Thyroid gland (tissue), 4 donors: ENCODE results near the gene RGPD8.

ENCODE experiments used
- CTCF ChIP-seq, 6 experiments: fragments of 200-600 bp in 3 of 6; fragments of 450-650 bp in 3 of 6; sonication (generic) in 3 of 6; IDR thresholded peaks; one replicate each; pipeline ENCODE4 v1.5.1; 2016 to 2019; ENCODE audit warnings: antibody characterized with exemption in 6 of 6, mild to moderate bottlenecking in 2 of 6, inconsistent platforms in 1 of 6, moderate library complexity in 1 of 6
- POLR2A ChIP-seq, 2 donors: fragments of 450-650 bp; IDR thresholded peaks; one replicate each; pipeline ENCODE4 v1.6.1; 2017; ENCODE audit warnings: antibody characterized with exemption in 2 of 2, mild to moderate bottlenecking in 2 of 2, moderate library complexity in 1 of 2

GRCh38 chr2:112465382-112465781 lies 31.9 kb upstream of the RGPD8 start:
- TF ChIP-seq CTCF (IDR thresholded peaks at IDR 0.05) (no peak), POLR2A (IDR thresholded peaks at IDR 0.05) (no peak)
